GM12892 (cell line): ENCODE measurements around the gene RTF2.

Experiments used
- DNase-seq: peaks from one replicate; pipeline ENCODE4 v3.0.0; 2011; ENCODE audit not compliant: insufficient read length
- FAIRE-seq: peaks from 2 replicates; lab custom pipeline; 2011; peaks lifted over from hg19 to GRCh38; lab: Jason Lieb, UNC
- POLR2A ChIP-seq: IDR thresholded peaks from 2 replicates; pipeline ENCODE4 v1.6.1; 2011; ENCODE audit warnings: low read depth, low read length, control low read depth
- POLR2AphosphoS5 ChIP-seq: IDR thresholded peaks from 2 replicates; pipeline ENCODE4 v1.6.1; 2011; ENCODE audit warnings: low read depth, low read length, control low read depth
- TAF1 ChIP-seq: IDR thresholded peaks from 2 replicates; pipeline ENCODE4 v1.6.1; 2011; ENCODE audit warnings: low read depth, mild to moderate bottlenecking, control low read depth, low read length, borderline replicate concordance

Gene RTF2

DNA sequence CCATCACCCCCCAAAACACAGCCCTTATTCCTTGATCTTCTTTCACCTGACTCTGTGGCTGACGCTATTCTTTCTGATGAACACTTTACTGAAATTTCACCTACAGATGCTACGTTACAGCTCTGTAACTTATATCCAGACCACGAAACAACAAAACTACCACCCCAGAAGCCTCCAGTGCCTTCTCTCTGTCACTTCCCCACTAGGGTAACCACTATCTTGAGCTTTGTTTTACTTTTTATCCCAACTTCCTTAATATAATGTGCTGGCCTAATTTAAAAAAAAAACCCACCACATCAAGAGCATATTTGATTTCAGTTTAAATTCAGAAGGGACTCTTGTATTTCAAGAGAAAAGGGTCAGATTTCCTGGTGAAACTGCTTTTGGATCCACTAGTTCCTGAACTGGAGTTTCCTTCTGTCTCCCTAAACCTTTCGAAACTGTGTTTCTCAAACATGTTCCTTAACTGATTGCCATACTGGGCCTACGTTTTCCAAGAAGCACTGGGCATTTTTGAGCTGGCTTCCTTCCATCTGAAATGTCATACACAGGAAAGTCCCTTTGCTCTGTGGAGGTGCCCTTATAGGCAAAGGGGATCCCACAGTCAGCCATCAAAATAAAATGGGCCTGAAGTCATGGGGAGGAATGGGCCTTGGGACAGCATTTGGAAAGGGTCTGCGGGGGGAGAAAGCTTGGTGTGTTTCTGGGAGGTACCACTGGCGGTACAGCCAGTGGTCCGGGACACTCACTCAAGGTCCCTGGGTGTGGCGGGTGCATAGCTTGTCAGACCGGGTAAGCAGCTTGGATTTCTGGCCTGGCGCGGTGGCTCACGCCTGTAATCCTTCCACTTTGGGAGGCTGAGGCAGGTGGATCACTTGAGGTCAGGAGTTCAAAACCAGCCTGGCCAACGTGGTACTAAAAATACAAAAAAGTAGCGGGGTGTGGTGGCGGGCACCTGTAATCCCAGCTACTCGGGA, 25.8 kb upstream of the RTF2 start:
- FAIRE-seq (no peak), DNase-seq (no peak)
- TF ChIP-seq TAF1, result no peak

DNA sequence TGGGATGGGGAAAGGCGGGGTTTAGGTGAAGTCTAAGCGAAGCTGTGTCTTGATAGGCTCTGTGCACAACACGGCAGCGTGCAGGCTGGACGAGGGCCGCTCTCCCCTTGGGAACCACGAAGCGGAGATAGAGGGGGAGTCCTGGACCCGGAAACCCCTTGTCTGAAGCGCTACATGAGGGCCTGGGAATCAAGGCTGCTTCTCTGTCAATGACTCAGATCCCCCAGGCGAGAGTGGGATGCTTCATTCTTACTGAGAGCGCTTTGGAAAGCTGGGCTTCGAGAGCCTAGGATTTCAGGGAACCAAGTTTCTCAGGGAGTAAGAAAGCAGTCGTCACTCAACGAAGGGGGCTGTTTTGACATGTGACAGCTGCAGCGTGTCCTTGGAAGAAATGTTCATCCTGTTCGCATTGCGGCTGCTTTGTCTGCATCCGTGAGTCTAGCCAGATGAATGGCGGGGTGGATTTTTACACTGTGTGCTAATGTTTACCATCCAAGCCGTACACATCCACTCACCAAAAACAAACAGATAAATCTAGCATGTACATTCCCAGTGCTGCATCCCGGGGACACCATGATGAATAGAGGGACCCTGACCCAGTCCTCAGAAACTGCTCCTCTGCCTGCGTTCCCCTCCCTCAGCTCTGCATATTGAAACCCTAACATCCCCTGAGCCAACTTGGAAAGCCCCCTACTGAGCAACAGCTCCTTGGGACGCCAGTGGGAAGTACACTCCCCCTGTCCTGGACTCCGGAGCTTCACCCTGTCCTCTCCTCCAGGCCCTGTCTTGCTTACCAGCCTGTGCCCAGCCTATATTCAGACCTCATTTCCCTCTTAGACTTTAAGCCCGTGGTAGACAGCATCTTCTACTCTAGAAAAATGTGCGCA, 24.5 kb upstream of the RTF2 start:
- FAIRE-seq (no peak), DNase-seq (no peak)
- TF ChIP-seq POLR2AphosphoS5 (no peak), TAF1 (no peak), POLR2A (no peak)

- TF ChIP-seq POLR2AphosphoS5 (no peak), POLR2A (no peak), TAF1 (no peak)
- DNase-seq (no peak), FAIRE-seq (no peak)
Measured at GRCh38 chr20:56445130-56445529, 23.3 kb upstream of the RTF2 start.

DNA sequence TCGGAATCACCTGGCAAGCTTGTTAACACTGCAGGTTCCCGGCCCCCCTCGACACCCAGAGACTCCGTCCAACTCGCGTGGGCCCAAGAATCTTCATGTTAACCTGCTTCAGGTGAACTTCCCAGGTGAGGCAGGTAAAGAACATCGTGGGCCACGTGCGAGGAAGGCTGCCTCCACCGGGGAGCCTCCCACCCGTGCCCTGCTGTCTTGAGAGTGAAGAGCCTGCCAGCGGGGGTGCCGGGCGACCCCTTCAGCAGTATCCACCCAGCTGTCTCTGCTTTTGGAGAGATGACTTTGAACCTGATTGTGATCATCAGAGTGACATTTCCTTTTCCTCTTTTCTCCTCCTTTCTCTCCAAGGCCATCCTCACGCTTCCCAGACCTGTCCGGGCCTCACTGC, 22.9 kb upstream of the RTF2 start:
- FAIRE-seq (no peak), DNase-seq (no peak)
- no peak for TF ChIP-seq POLR2AphosphoS5
- no peak for TF ChIP-seq POLR2A
- no peak for TF ChIP-seq TAF1

DNA sequence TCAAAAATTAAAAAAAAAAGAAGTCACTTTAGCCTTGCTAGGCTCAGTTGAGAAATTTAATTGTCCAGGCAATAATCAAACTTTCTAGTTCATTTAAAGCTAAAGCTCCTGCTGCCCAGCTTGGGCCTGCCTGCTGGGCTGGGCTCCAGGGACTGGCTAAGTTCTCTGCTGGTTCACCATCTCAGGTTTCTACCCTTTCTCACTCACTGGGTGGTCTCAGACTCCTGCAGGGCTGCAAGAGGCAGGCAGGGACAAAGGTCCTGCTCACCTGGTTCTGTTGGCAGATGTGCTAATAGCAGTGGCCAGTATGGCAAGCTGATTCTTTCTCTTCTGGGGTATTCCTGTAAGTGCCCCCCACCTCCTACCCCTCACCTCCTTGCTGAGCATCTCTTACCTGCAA, 21.2 kb upstream of the RTF2 start:
- TF ChIP-seq POLR2A, result no peak
- no peak for TF ChIP-seq POLR2AphosphoS5
- no peak for TF ChIP-seq TAF1
- FAIRE-seq, result no peak

GRCh38 chr20:56449459-56449858, 19.0 kb upstream of the RTF2 start:
- DNase-seq (no peak), FAIRE-seq (no peak)
- TF ChIP-seq TAF1 (no peak), POLR2AphosphoS5 (no peak), POLR2A (no peak)

More for the DNA sequence above, 21.2 kb upstream of the RTF2 start:
- no peak for DNase-seq

- TF ChIP-seq POLR2AphosphoS5, result no peak
- no peak for TF ChIP-seq POLR2A
- no peak for TF ChIP-seq TAF1
- DNase-seq, result no peak
- FAIRE-seq, result no peak
Measured at GRCh38 chr20:56451056-56451765, 17.2 kb upstream of the RTF2 start.

DNA sequence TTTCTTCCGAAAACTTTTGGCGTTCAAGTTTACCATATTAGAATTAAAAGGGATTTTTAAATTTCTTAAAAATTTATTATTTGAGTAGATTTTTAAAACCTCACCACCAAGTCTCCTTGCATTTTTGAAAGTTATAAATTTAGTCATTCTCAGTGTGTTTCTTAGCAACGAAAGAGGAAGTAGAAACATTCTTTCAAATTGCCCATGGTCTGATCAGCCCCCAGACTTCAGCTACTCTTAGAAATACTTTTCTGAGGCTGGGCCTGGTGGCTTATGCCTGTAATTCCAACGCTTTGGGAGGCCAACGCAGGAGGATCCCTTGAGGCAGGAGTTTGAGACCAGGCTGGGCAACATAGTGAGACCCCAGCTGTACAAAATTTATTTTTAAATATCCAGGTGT, 15.1 kb upstream of the RTF2 start:
- no peak for TF ChIP-seq POLR2AphosphoS5
- no peak for TF ChIP-seq POLR2A
- TF ChIP-seq TAF1, result no peak
- DNase-seq (no peak), FAIRE-seq (peak; percentile 86)

DNA sequence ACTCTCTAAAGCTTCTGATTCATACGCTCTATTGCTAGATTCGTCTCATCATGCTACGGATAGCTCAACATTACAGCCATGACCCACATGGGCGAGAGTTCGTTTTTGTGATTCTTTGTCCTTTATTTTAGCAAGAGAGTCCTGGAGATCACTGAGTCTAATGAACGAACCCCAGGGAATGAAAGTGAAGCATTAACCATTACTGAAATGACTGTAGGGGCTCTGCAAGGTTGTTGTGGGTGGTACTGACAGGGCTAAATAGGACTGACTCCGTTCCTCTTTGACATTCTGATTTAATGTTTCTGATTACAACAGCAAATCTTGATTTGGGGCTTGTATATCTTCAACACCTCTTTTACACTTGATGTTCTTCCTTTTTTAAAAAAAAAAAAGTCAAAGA, 13.7 kb upstream of the RTF2 start:
- TF ChIP-seq TAF1 (no peak), POLR2AphosphoS5 (no peak), POLR2A (no peak)
- FAIRE-seq (peak; percentile 66), DNase-seq (no peak)

DNA sequence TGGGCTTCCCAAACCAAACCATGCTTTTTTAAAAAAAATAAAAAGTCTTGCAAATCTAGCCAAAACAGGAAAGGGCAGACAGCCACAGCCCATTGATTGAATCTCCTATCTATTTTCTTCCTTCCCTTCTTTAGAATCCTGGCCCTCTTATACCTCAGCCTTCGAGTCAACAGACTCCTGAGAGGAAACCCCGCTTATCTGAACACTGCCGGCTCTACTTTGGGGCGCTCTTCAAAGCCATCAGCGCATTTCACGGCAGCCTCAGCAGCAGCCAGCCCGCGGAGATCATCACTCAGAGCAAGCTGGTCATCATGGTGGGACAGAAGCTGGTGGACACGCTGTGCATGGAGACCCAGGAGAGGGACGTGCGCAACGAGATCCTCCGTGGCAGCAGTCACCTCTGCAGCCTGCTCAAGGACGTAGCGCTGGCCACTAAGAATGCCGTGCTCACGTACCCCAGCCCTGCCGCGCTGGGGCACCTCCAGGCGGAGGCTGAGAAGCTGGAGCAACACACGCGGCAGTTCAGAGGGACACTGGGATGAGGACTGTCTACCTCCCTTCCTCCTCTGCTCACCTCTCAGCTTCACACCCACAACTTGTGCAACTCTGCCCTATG, 10.1 kb upstream of the RTF2 start:
- no peak for FAIRE-seq
- no peak for DNase-seq
- no peak for TF ChIP-seq POLR2AphosphoS5
- TF ChIP-seq POLR2A, result no peak
- TF ChIP-seq TAF1, result no peak

GRCh38 chr20:56460459-56460858, 8.0 kb upstream of the RTF2 start:
- DNase-seq (no peak), FAIRE-seq (no peak)
- TF ChIP-seq POLR2A, result no peak
- no peak for TF ChIP-seq TAF1
- TF ChIP-seq POLR2AphosphoS5, result no peak

GRCh38 chr20:56461576-56461975, 6.9 kb upstream of the RTF2 start:
- DNase-seq (no peak), FAIRE-seq (no peak)
- TF ChIP-seq POLR2A, result no peak
- TF ChIP-seq TAF1, result no peak
- no peak for TF ChIP-seq POLR2AphosphoS5
